DND-41 (cell line): Measurements from ENCODE around the gene WASL.

Source experiments
- ATAC-seq: fragments of 200-7000 bp; cut with Tn5 transposase; 3 replicates; pipeline ENCODE4 v1.9.1; 2021; ENCODE audit warnings: low read depth; ENCODE audit not compliant: insufficient read depth
- DNase-seq: peaks from one replicate; pipeline ENCODE4 v3.0.0-alpha.2; 2020
- H2AFZ ChIP-seq: 2 replicates; pipeline ENCODE4 v1.6.0; 2012; ENCODE audit warnings: low read depth, low read length
- H3K27ac ChIP-seq: 2 replicates; pipeline ENCODE4 v1.5.1; 2012; ENCODE audit warnings: low read length, inconsistent platforms
- H3K27me3 ChIP-seq: fragments of 200-600 bp; sonication (generic); 2 replicates; pipeline ENCODE4 v1.6.0; 2012; ENCODE audit warnings: low read length, mild to moderate bottlenecking, inconsistent platforms; ENCODE audit not compliant: insufficient read depth, poor library complexity
- H3K36me3 ChIP-seq: 2 replicates; pipeline ENCODE4 v1.5.1; 2012; ENCODE audit warnings: low read length, inconsistent platforms; ENCODE audit not compliant: insufficient read depth
- H3K4me1 ChIP-seq: 2 replicates; pipeline ENCODE4 v1.5.1; 2012; ENCODE audit warnings: mild to moderate bottlenecking, low read length; ENCODE audit not compliant: insufficient read depth
- H3K4me2 ChIP-seq: 2 replicates; pipeline ENCODE4 v1.6.0; 2012; ENCODE audit warnings: mild to moderate bottlenecking, moderate library complexity, low read length, inconsistent platforms; ENCODE audit not compliant: insufficient read depth
- H3K4me3 ChIP-seq, 2 experiments: fragments of 200-600 bp in 1 of 2; shearing (Covaris generic) in 1 of 2; 2 replicates each; pipeline ENCODE4 v1.5.1; 2012 to 2016; ENCODE audit warnings: inconsistent platforms in 2 of 2, low read length in 2 of 2, mild to moderate bottlenecking in 2 of 2, low read depth in 1 of 2, moderate library complexity in 1 of 2
- H3K79me2 ChIP-seq: 2 replicates; pipeline ENCODE4 v1.6.0; 2012; ENCODE audit warnings: low read length, inconsistent platforms; ENCODE audit not compliant: insufficient read depth
- H3K9ac ChIP-seq: 2 replicates; pipeline ENCODE4 v1.6.0; 2012; ENCODE audit warnings: low read depth, mild to moderate bottlenecking, inconsistent platforms, low read length, moderate library complexity
- H3K9me3 ChIP-seq: 2 replicates; pipeline ENCODE4 v1.5.1; 2012; ENCODE audit warnings: low read length, moderate library complexity, mild to moderate bottlenecking, inconsistent platforms; ENCODE audit not compliant: insufficient read depth, severe bottlenecking
- H4K20me1 ChIP-seq: 2 replicates; pipeline ENCODE4 v1.6.0; 2012; ENCODE audit warnings: low read length; ENCODE audit not compliant: insufficient read depth
- CTCF ChIP-seq: IDR thresholded peaks from 2 replicates; pipeline ENCODE4 v1.5.1; 2012; ENCODE audit warnings: borderline replicate concordance, low read length, moderate library complexity, mild to moderate bottlenecking; ENCODE audit not compliant: poor library complexity, severe bottlenecking; ENCODE audit errors: extremely low read depth
- EZH2 ChIP-seq: IDR thresholded peaks from 3 replicates; pipeline ENCODE4 v1.6.1; 2012; ENCODE audit warnings: borderline replicate concordance, low read depth, mild to moderate bottlenecking, moderate library complexity, low read length, inconsistent platforms; ENCODE audit not compliant: severe bottlenecking

WASL gene

GRCh38 chr7:123763191-123763661 is 14.4 kb upstream of the WASL start:
- Histone ChIP-seq H3K9ac (no peak overlapping the region), H3K27ac (no peak overlapping the region), H3K4me3 (no peak overlapping the region), H4K20me1 (no peaks in the 10 kb centered on the region), H2AFZ (no peak overlapping the region), H3K4me2 (no peak overlapping the region), H3K4me1 (no peaks in the 10 kb centered on the region), H3K36me3 (no peaks in the 10 kb centered on the region), H3K27me3 (peaks cover 3% of the 10 kb centered on the region), H3K9me3 (no peaks in the 10 kb centered on the region), H3K79me2 (no peaks in the 10 kb centered on the region)
- DNase-seq (no peak), ATAC-seq (no peak)
- TF ChIP-seq EZH2 = no peak
- no peak for TF ChIP-seq CTCF

GRCh38 chr7:123761729-123762128 is 12.9 kb upstream of the WASL start:
- Histone ChIP-seq H3K27ac (no peak overlapping the region), H3K79me2 (no peaks in the 10 kb centered on the region), H4K20me1 (no peaks in the 10 kb centered on the region), H3K4me1 (no peaks in the 10 kb centered on the region), H3K9me3 (no peaks in the 10 kb centered on the region), H3K4me3 (no peak overlapping the region), H3K36me3 (no peaks in the 10 kb centered on the region), H3K4me2 (no peak overlapping the region), H2AFZ (no peak overlapping the region), H3K27me3 (peaks cover 3% of the 10 kb centered on the region), H3K9ac (no peak overlapping the region)
- TF ChIP-seq EZH2 (no peak), CTCF (no peak)
- no peak for ATAC-seq
- no peak for DNase-seq

- H3K4me1 ChIP-seq = peaks cover 10% of the 10 kb centered on the region
- H3K9ac ChIP-seq = no peak overlapping the region
- no peak overlapping the region for H3K4me3 ChIP-seq
- H3K27ac ChIP-seq = no peak overlapping the region
- no peaks in the 10 kb centered on the region for H4K20me1 ChIP-seq
- TF ChIP-seq CTCF = no peak
- H3K9me3 ChIP-seq = no peaks in the 10 kb centered on the region
- no peaks in the 10 kb centered on the region for H3K36me3 ChIP-seq
- H3K79me2 ChIP-seq = no peaks in the 10 kb centered on the region
- H2AFZ ChIP-seq = no peak overlapping the region
- H3K27me3 ChIP-seq = no peaks in the 10 kb centered on the region
- DNase-seq (no peak), ATAC-seq (no peak)
- no peak overlapping the region for H3K4me2 ChIP-seq
Measured at GRCh38 chr7:123757095-123757494, 8.3 kb upstream of the WASL start.

GRCh38 chr7:123755338-123755737 is 6.5 kb upstream of the WASL start:
- Histone ChIP-seq H2AFZ (no peak overlapping the region), H3K36me3 (no peaks in the 10 kb centered on the region), H3K4me2 (no peak overlapping the region), H3K4me3 (no peak overlapping the region), H3K27me3 (no peaks in the 10 kb centered on the region), H3K79me2 (peaks cover under 1% of the 10 kb centered on the region), H3K27ac (no peak overlapping the region), H3K9ac (no peak overlapping the region), H3K9me3 (no peaks in the 10 kb centered on the region), H3K4me1 (peaks cover 25% of the 10 kb centered on the region), H4K20me1 (no peaks in the 10 kb centered on the region)
- ATAC-seq (peak; percentile 95), DNase-seq (no peak)
- TF ChIP-seq EZH2 (no peak), CTCF (no peak)
